ENCODE measurements around the gene RAB24.

DNA sequence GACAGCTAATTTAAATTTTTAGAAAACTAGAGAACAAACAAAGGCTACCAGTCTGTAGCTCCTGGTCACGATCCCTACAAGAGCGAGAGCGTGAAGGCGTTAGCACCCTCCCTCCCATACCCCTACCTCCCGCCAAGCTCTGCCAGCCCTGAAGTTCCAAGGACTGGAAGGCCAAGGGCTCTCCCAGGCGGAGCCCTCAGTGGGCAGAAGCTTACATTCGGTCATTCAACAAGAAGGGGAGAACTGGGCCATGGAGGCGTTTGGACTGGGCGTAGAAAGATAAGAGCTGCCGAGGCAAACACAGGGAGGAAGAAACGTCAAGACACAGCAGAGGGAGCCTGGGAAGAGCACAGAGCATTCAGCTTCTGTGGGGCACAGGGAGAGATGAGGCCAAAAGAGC lies 5.2 kb upstream of the RAB24 start:
- TF ChIP-seq, protein P1, sequence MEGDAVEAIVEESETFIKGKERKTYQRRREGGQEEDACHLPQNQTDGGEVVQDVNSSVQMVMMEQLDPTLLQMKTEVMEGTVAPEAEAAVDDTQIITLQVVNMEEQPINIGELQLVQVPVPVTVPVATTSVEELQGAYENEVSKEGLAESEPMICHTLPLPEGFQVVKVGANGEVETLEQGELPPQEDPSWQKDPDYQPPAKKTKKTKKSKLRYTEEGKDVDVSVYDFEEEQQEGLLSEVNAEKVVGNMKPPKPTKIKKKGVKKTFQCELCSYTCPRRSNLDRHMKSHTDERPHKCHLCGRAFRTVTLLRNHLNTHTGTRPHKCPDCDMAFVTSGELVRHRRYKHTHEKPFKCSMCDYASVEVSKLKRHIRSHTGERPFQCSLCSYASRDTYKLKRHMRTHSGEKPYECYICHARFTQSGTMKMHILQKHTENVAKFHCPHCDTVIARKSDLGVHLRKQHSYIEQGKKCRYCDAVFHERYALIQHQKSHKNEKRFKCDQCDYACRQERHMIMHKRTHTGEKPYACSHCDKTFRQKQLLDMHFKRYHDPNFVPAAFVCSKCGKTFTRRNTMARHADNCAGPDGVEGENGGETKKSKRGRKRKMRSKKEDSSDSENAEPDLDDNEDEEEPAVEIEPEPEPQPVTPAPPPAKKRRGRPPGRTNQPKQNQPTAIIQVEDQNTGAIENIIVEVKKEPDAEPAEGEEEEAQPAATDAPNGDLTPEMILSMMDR (IDR thresholded peaks at IDR 0.05; ENCODE audit: insufficient read depth, low read length, poor library complexity, severe bottlenecking), result no peak
- no peak for TF ChIP-seq EZH2phosphoT487 (conservative IDR thresholded peaks at IDR 0.05; ENCODE audit: low read length)

Data from SU-DHL-6 (cell line).